Central memory CD8-positive, alpha-beta T cell (primary cell): ENCODE results near the gene PLAC8.
A peak's percentile ranks its signal among the peaks of the same experiment; 100 is the strongest.
"Not testable (repeated sequence)": the region's sequence is repeated elsewhere in the genome, so short reads cannot be mapped to it uniquely, and the experiment has no call there.

Experiments
- ATAC-seq: fragments of 150-1000 bp; cut with Tn5 transposase; replicated peaks from 2 replicates; pipeline ENCODE4 v1.10.0; 2022; ENCODE audit warnings: mild to moderate bottlenecking, moderate FRiP score, moderate number of reproducible peaks; ENCODE audit not compliant: poor library complexity, severe bottlenecking; ENCODE audit errors: extremely low read depth
- DNase-seq, 2 donors: peaks; one replicate each; pipeline ENCODE4 v3.0.0; 2021; ENCODE audit warnings: low spot score in 2 of 2
- H3K27ac Mint-ChIP-seq: one replicate; pipeline ENCODE4 v1.8.0; 2022; ENCODE audit warnings: low read depth, mild to moderate bottlenecking, moderate library complexity, mixed read lengths
- H3K27me3 Mint-ChIP-seq: one replicate; pipeline ENCODE4 v1.8.0; 2022; ENCODE audit warnings: mixed read lengths
- H3K36me3 Mint-ChIP-seq: one replicate; pipeline ENCODE4 v1.8.0; 2022; ENCODE audit warnings: mild to moderate bottlenecking, moderate library complexity, mixed read lengths; ENCODE audit not compliant: insufficient read depth
- H3K4me1 Mint-ChIP-seq: one replicate; pipeline ENCODE4 v1.8.0; 2022; ENCODE audit warnings: mixed read lengths
- H3K4me3 Mint-ChIP-seq: one replicate; pipeline ENCODE4 v1.8.0; 2022; ENCODE audit warnings: mild to moderate bottlenecking, moderate library complexity, mixed read lengths
- H3K9me3 Mint-ChIP-seq: one replicate; pipeline ENCODE4 v1.8.0; 2022; ENCODE audit warnings: mixed read lengths

The PLAC8 gene

GRCh38 chr4:83128240-83128929 lies 13.9 kb upstream of the PLAC8 start:
- Mint-ChIP-seq H3K4me3 (no peak overlapping the region), H3K36me3 (peaks cover 6% of the 10 kb centered on the region), H3K9me3 (no peaks in the 10 kb centered on the region), H3K4me1 (peaks cover 16% of the 10 kb centered on the region), H3K27me3 (no peaks in the 10 kb centered on the region), H3K27ac (peak overlapping the region; percentile 44)
- no peak for DNase-seq
- ATAC-seq: no peak

GRCh38 chr4:83125738-83126141 lies 11.2 kb upstream of the PLAC8 start:
- DNase-seq (peak in 1 of 2 donors; percentile 38), ATAC-seq (peak; percentile 78)
- peak overlapping the region; percentile 41 for H3K4me3 Mint-ChIP-seq
- H3K9me3 Mint-ChIP-seq: no peaks in the 10 kb centered on the region
- H3K27ac Mint-ChIP-seq: peak overlapping the region; percentile 73
- H3K36me3 Mint-ChIP-seq: peaks cover 6% of the 10 kb centered on the region
- H3K4me1 Mint-ChIP-seq: peaks cover 16% of the 10 kb centered on the region
- no peaks in the 10 kb centered on the region for H3K27me3 Mint-ChIP-seq

- peaks cover 6% of the 10 kb centered on the region for H3K36me3 Mint-ChIP-seq
- H3K27me3 Mint-ChIP-seq: no peaks in the 10 kb centered on the region
- no peak overlapping the region for H3K27ac Mint-ChIP-seq
- H3K4me1 Mint-ChIP-seq: peaks cover 16% of the 10 kb centered on the region
- no peak for DNase-seq
- H3K4me3 Mint-ChIP-seq: no peak overlapping the region
- no peak for ATAC-seq
- H3K9me3 Mint-ChIP-seq: no peaks in the 10 kb centered on the region
These were observed 9.7 kb upstream of the PLAC8 start for GRCh38 chr4:83124111-83124780.

GRCh38 chr4:83121246-83121645 lies 6.7 kb upstream of the PLAC8 start:
- no peak for ATAC-seq
- no peak overlapping the region for H3K4me3 Mint-ChIP-seq
- no peaks in the 10 kb centered on the region for H3K9me3 Mint-ChIP-seq
- no peak for DNase-seq
- no peaks in the 10 kb centered on the region for H3K27me3 Mint-ChIP-seq
- peaks cover 6% of the 10 kb centered on the region for H3K36me3 Mint-ChIP-seq
- peaks cover 6% of the 10 kb centered on the region for H3K4me1 Mint-ChIP-seq
- no peak overlapping the region for H3K27ac Mint-ChIP-seq

GRCh38 chr4:83118869-83119268 lies 4.3 kb upstream of the PLAC8 start:
- Mint-ChIP-seq H3K4me1 (peaks cover 10% of the 10 kb centered on the region), H3K27ac (no peak overlapping the region), H3K27me3 (no peaks in the 10 kb centered on the region), H3K4me3 (no peak overlapping the region), H3K9me3 (no peaks in the 10 kb centered on the region), H3K36me3 (no peaks in the 10 kb centered on the region)
- ATAC-seq: no peak
- no peak for DNase-seq

GRCh38 chr4:83115656-83116285 lies 1.2 kb upstream of the PLAC8 start:
- Mint-ChIP-seq H3K4me3 (no peak overlapping the region), H3K4me1 (peaks cover 27% of the 10 kb centered on the region), H3K27ac (peak overlapping the region; percentile 91), H3K36me3 (peaks cover 16% of the 10 kb centered on the region), H3K27me3 (no peaks in the 10 kb centered on the region), H3K9me3 (no peaks in the 10 kb centered on the region)
- DNase-seq (no peak), ATAC-seq (no peak)

GRCh38 chr4:83115000-83115399 lies 471 bp upstream of the PLAC8 start:
- Mint-ChIP-seq H3K9me3 (no peaks in the 10 kb centered on the region), H3K36me3 (peaks cover 24% of the 10 kb centered on the region), H3K27me3 (no peaks in the 10 kb centered on the region), H3K4me3 (peak overlapping the region; percentile 93), H3K27ac (peak overlapping the region; percentile 91), H3K4me1 (peaks cover 27% of the 10 kb centered on the region)
- DNase-seq: no peak
- ATAC-seq: no peak

GRCh38 chr4:83113429-83113786 lies 1.1 kb downstream of the PLAC8 start:
- Mint-ChIP-seq H3K36me3 (peaks cover 34% of the 10 kb centered on the region), H3K27ac (peak overlapping the region; percentile 91), H3K9me3 (no peaks in the 10 kb centered on the region), H3K27me3 (no peaks in the 10 kb centered on the region), H3K4me3 (peak overlapping the region; percentile 93), H3K4me1 (peaks cover 33% of the 10 kb centered on the region)
- DNase-seq (no peak), ATAC-seq (no peak)

- peaks cover 37% of the 10 kb centered on the region for H3K4me1 Mint-ChIP-seq
- no peaks in the 10 kb centered on the region for H3K9me3 Mint-ChIP-seq
- peaks cover 37% of the 10 kb centered on the region for H3K36me3 Mint-ChIP-seq
- no peak for DNase-seq
- no peak for ATAC-seq
- no peaks in the 10 kb centered on the region for H3K27me3 Mint-ChIP-seq
- peak overlapping the region; percentile 91 for H3K27ac Mint-ChIP-seq
- H3K4me3 Mint-ChIP-seq: peak overlapping the region; percentile 93
These were observed 1.7 kb downstream of the PLAC8 start for GRCh38 chr4:83112678-83113428.

GRCh38 chr4:83112231-83112630 lies 2.3 kb downstream of the PLAC8 start:
- Mint-ChIP-seq H3K27ac (peak overlapping the region; percentile 91), H3K4me1 (peaks cover 37% of the 10 kb centered on the region), H3K4me3 (peak overlapping the region; percentile 93), H3K36me3 (peaks cover 38% of the 10 kb centered on the region), H3K9me3 (no peaks in the 10 kb centered on the region), H3K27me3 (no peaks in the 10 kb centered on the region)
- ATAC-seq: no peak
- no peak for DNase-seq

GRCh38 chr4:83111751-83112141 lies 2.8 kb downstream of the PLAC8 start:
- peak overlapping the region; percentile 91 for H3K27ac Mint-ChIP-seq
- H3K9me3 Mint-ChIP-seq, DNase-seq, ATAC-seq, H3K27me3 Mint-ChIP-seq: not testable (repeated sequence)
- H3K36me3 Mint-ChIP-seq: peaks cover 42% of the 10 kb centered on the region
- peaks cover 37% of the 10 kb centered on the region for H3K4me1 Mint-ChIP-seq
- H3K4me3 Mint-ChIP-seq: peak overlapping the region; percentile 93

GRCh38 chr4:83110970-83111750 lies 3.4 kb downstream of the PLAC8 start:
- H3K4me1 Mint-ChIP-seq: peaks cover 37% of the 10 kb centered on the region
- DNase-seq (no peak), ATAC-seq (no peak)
- H3K4me3 Mint-ChIP-seq: peak overlapping the region; percentile 93
- H3K36me3 Mint-ChIP-seq: peaks cover 47% of the 10 kb centered on the region
- no peaks in the 10 kb centered on the region for H3K27me3 Mint-ChIP-seq
- H3K27ac Mint-ChIP-seq: peak overlapping the region; percentile 26
- no peaks in the 10 kb centered on the region for H3K9me3 Mint-ChIP-seq
